Mesothelial cell of epicardium (in vitro differentiated cells): ENCODE data around the gene TWF1. TPM values are rescaled to one million over a fixed set of nuclear protein-coding genes. Genes with fewer than 3 reads are reported as not detected.

Source experiments
- DNase-seq, 2 experiments: peaks; one replicate each; pipeline ENCODE4 v3.0.0; 2021; ENCODE audit warnings: low spot score in 2 of 2; ENCODE audit not compliant: unreplicated experiment in 2 of 2
- H3K27ac Mint-ChIP-seq: 2 replicates; pipeline ENCODE4 v1.8.0; 2021; ENCODE audit warnings: mixed read lengths
- H3K27me3 Mint-ChIP-seq: 2 replicates; pipeline ENCODE4 v1.8.0; 2021; ENCODE audit warnings: low read depth, mixed read lengths
- H3K36me3 Mint-ChIP-seq: 2 replicates; pipeline ENCODE4 v1.8.0; 2021; ENCODE audit warnings: mixed read lengths
- H3K4me1 Mint-ChIP-seq: 2 replicates; pipeline ENCODE4 v1.8.0; 2021; ENCODE audit warnings: mixed read lengths
- H3K4me3 Mint-ChIP-seq: 2 replicates; pipeline ENCODE4 v1.8.0; 2021; ENCODE audit warnings: mild to moderate bottlenecking, moderate library complexity, mixed read lengths
- H3K9me3 Mint-ChIP-seq: 2 replicates; pipeline ENCODE4 v1.8.0; 2021; ENCODE audit warnings: mixed read lengths
- CTCF ChIP-seq: fragments of 200-600 bp; sonication (generic); IDR thresholded peaks from one replicate; pipeline ENCODE4 v1.5.0; 2021; ENCODE audit warnings: antibody characterized with exemption; ENCODE audit not compliant: unreplicated experiment
- total RNA-seq: library from RNA; stranded (reverse); gene quantifications from 3 replicates; pipeline ENCODE4 v1.2.1, GENCODE V29; 2021

The TWF1 gene
- total RNA-seq, 1 donor from 2014 or later = 61.2 TPM

- peaks cover 33% of the 10 kb centered on the region for H3K4me1 Mint-ChIP-seq
- no peak for TF ChIP-seq CTCF
- no peak for DNase-seq
- no peak overlapping the region for H3K27ac Mint-ChIP-seq
- H3K36me3 Mint-ChIP-seq = no peaks in the 10 kb centered on the region
- H3K4me3 Mint-ChIP-seq = no peak overlapping the region
- H3K27me3 Mint-ChIP-seq = no peaks in the 10 kb centered on the region
- no peaks in the 10 kb centered on the region for H3K9me3 Mint-ChIP-seq
These were observed 26.5 kb upstream of the TWF1 start for GRCh38 chr12:43832463-43833168.

GRCh38 chr12:43827093-43827492 is 21.0 kb upstream of the TWF1 start:
- Mint-ChIP-seq H3K4me1 (peaks cover 19% of the 10 kb centered on the region), H3K27me3 (no peaks in the 10 kb centered on the region), H3K4me3 (no peak overlapping the region), H3K27ac (no peak overlapping the region), H3K9me3 (no peaks in the 10 kb centered on the region), H3K36me3 (no peaks in the 10 kb centered on the region)
- DNase-seq = no peak
- TF ChIP-seq CTCF = no peak

GRCh38 chr12:43826681-43827080 is 20.6 kb upstream of the TWF1 start:
- Mint-ChIP-seq H3K36me3 (no peaks in the 10 kb centered on the region), H3K27ac (peak overlapping the region; percentile 49)

GRCh38 chr12:43824207-43824775 is 18.2 kb upstream of the TWF1 start:
- no peak for TF ChIP-seq CTCF
- Mint-ChIP-seq H3K4me3 (no peak overlapping the region), H3K27ac (no peak overlapping the region), H3K9me3 (no peaks in the 10 kb centered on the region), H3K4me1 (peaks cover 13% of the 10 kb centered on the region), H3K27me3 (no peaks in the 10 kb centered on the region), H3K36me3 (no peaks in the 10 kb centered on the region)
- DNase-seq = no peak

More at GRCh38 chr12:43826681-43827080, 20.6 kb upstream of the TWF1 start:
- H3K4me1 Mint-ChIP-seq = peaks cover 19% of the 10 kb centered on the region
- H3K4me3 Mint-ChIP-seq = no peak overlapping the region
- no peak for TF ChIP-seq CTCF
- no peaks in the 10 kb centered on the region for H3K27me3 Mint-ChIP-seq
- H3K9me3 Mint-ChIP-seq = no peaks in the 10 kb centered on the region
- DNase-seq = no peak

- H3K27ac Mint-ChIP-seq = no peak overlapping the region
- no peak for DNase-seq
- no peak for TF ChIP-seq CTCF
- H3K9me3 Mint-ChIP-seq = no peaks in the 10 kb centered on the region
- no peaks in the 10 kb centered on the region for H3K36me3 Mint-ChIP-seq
- no peaks in the 10 kb centered on the region for H3K27me3 Mint-ChIP-seq
- no peak overlapping the region for H3K4me3 Mint-ChIP-seq
- peaks cover 3% of the 10 kb centered on the region for H3K4me1 Mint-ChIP-seq
These were observed 10.1 kb upstream of the TWF1 start for GRCh38 chr12:43816168-43816567.
